Measurements from ENCODE around the gene LYL1.
"Not testable (repeated sequence)": the region's sequence is repeated elsewhere in the genome, so short reads cannot be mapped to it uniquely, and the experiment has no call there.

Gene LYL1

GRCh38 chr19:13102666-13103580 lies at the start of gene LYL1:
LYL1 (minus strand) TSS chr19:13102858; CDS start chr19:13101171, 1,687 bp downstream.
- no peak for DNase-seq (ENCODE audit: low read depth in 3 of 3, low spot score in 1 of 3)

- DNase-seq (ENCODE audit: low read depth in 3 of 3, low spot score in 1 of 3) = peak; percentile 88 to 90 (median 89)
These were observed 49.1 kb upstream of the LYL1 start for GRCh38 chr19:13151605-13152355.

GRCh38 chr19:13150931-13151604 lies 48.4 kb upstream of the LYL1 start:
- DNase-seq (ENCODE audit: low read depth in 3 of 3, low spot score in 1 of 3) = no peak

GRCh38 chr19:13150187-13150930 lies 47.7 kb upstream of the LYL1 start, which contains the start of the genes IER2 and STX10:
IER2 (plus strand) TSS chr19:13150411; CDS start chr19:13153187, 2,776 bp downstream.
STX10 (minus strand) TSS chr19:13150375; CDS start chr19:13150173, 202 bp downstream.
- peak; percentile 83 to 88 (median 84) for DNase-seq (ENCODE audit: low read depth in 3 of 3, low spot score in 1 of 3)

- no peak for DNase-seq (ENCODE audit: low read depth in 3 of 3, low spot score in 1 of 3)
These were observed 47.0 kb upstream of the LYL1 start for GRCh38 chr19:13149628-13150186.

GRCh38 chr19:13149173-13149627 lies 46.5 kb upstream of the LYL1 start:
- not testable (repeated sequence) for DNase-seq (ENCODE audit: low read depth in 3 of 3, low spot score in 1 of 3)

- DNase-seq (ENCODE audit: low read depth in 3 of 3, low spot score in 1 of 3) = no peak
These were observed 44.3 kb upstream of the LYL1 start for GRCh38 chr19:13146763-13147563.

GRCh38 chr19:13139633-13140311 lies 37.1 kb upstream of the LYL1 start:
- DNase-seq (ENCODE audit: low read depth in 3 of 3, low spot score in 1 of 3) = no peak

GRCh38 chr19:13138916-13139198 lies 36.2 kb upstream of the LYL1 start:
- DNase-seq (ENCODE audit: low read depth in 3 of 3, low spot score in 1 of 3) = no peak

GRCh38 chr19:13138171-13138915 lies 35.7 kb upstream of the LYL1 start:
- DNase-seq (ENCODE audit: low read depth in 3 of 3, low spot score in 1 of 3) = no peak

GRCh38 chr19:13137290-13137794 lies 34.7 kb upstream of the LYL1 start:
- DNase-seq (ENCODE audit: low read depth in 3 of 3, low spot score in 1 of 3) = no peak

- DNase-seq (ENCODE audit: low read depth in 3 of 3, low spot score in 1 of 3) = no peak
These were observed 32.7 kb upstream of the LYL1 start for GRCh38 chr19:13135068-13136062.

- no peak for DNase-seq (ENCODE audit: low read depth in 3 of 3, low spot score in 1 of 3)
These were observed 32.0 kb upstream of the LYL1 start for GRCh38 chr19:13134626-13135025.

GRCh38 chr19:13133241-13133870 lies 30.7 kb upstream of the LYL1 start:
- no peak for DNase-seq (ENCODE audit: low read depth in 3 of 3, low spot score in 1 of 3)

- DNase-seq (ENCODE audit: low read depth in 3 of 3, low spot score in 1 of 3) = no peak
These were observed 30.0 kb upstream of the LYL1 start for GRCh38 chr19:13132471-13133180.
